Epithelial cell of proximal tubule (primary cell): ENCODE measurements around the gene POC5. TPM values are rescaled to one million over a fixed set of nuclear protein-coding genes. Genes with fewer than 3 reads are reported as not detected.

Source experiments
- DNase-seq: peaks from one replicate; pipeline ENCODE4 v3.0.0-alpha.2; 2011; ENCODE audit warnings: low read depth
- H3K4me3 ChIP-seq: 2 replicates; pipeline ENCODE4 v1.5.1; 2011; ENCODE audit warnings: low read depth, mild to moderate bottlenecking, low read length
- CTCF ChIP-seq: conservative IDR thresholded peaks from 2 replicates; pipeline ENCODE4 v1.5.1; 2012; ENCODE audit warnings: low read depth, mild to moderate bottlenecking, low read length
- total RNA-seq: library from RNA; depleted of rRNA; stranded (reverse); fragments of >200 nt; gene quantifications from 2 replicates; pipeline ENCODE4 v1.2.3, GENCODE V29; 2015

The POC5 gene
- total RNA-seq, 1 donor from 2014 or later = 13.7 TPM

GRCh38 chr5:75681125-75681830 lies 36.0 kb downstream of the POC5 start:
- DNase-seq = no peak
- peak overlapping the region; percentile 15 for H3K4me3 ChIP-seq
- TF ChIP-seq CTCF = peak; percentile 54

- no peak overlapping the region for H3K4me3 ChIP-seq
- no peak for DNase-seq
- no peak for TF ChIP-seq CTCF
Measured at GRCh38 chr5:75678155-75678554, 39.1 kb downstream of the POC5 start.

- no peak overlapping the region for H3K4me3 ChIP-seq
- no peak for TF ChIP-seq CTCF
- DNase-seq = no peak
Measured at GRCh38 chr5:75677607-75678006, 39.6 kb downstream of the POC5 start.

- no peak overlapping the region for H3K4me3 ChIP-seq
- TF ChIP-seq CTCF = no peak
- DNase-seq = no peak
Measured at GRCh38 chr5:75675783-75676182, 41.5 kb downstream of the POC5 start.

- no peak for TF ChIP-seq CTCF
- DNase-seq = no peak
- H3K4me3 ChIP-seq = no peak overlapping the region
Measured at GRCh38 chr5:75672616-75673015, 44.6 kb downstream of the POC5 start.

- no peak overlapping the region for H3K4me3 ChIP-seq
- DNase-seq = no peak
- no peak for TF ChIP-seq CTCF
Measured at GRCh38 chr5:75671506-75671905, 45.7 kb downstream of the POC5 start.

GRCh38 chr5:75670577-75670976 lies 46.7 kb downstream of the POC5 start:
- peak; percentile 67 for DNase-seq
- no peak for TF ChIP-seq CTCF
- no peak overlapping the region for H3K4me3 ChIP-seq
